Epithelial cell of esophagus (primary cell): Measurements from ENCODE around the gene MCUB.
"Not testable (repeated sequence)": the region's sequence is repeated elsewhere in the genome, so short reads cannot be mapped to it uniquely, and the experiment has no call there.

Source experiments
- DNase-seq: peaks from one replicate; pipeline ENCODE4 v3.0.0; 2010; ENCODE audit warnings: low read depth
- H3K4me3 ChIP-seq: 2 replicates; pipeline ENCODE4 v1.5.1; 2011; ENCODE audit warnings: mild to moderate bottlenecking, low read length, control low read depth
- TF ChIP-seq, protein P1 (sequence below): IDR thresholded peaks from 2 replicates; pipeline ENCODE4 v1.5.1; 2011; ENCODE audit warnings: low read depth, mild to moderate bottlenecking, low read length, control low read depth, inconsistent platforms; ENCODE audit not compliant: insufficient read depth; ENCODE audit errors: missing control alignments

Gene MCUB

DNA sequence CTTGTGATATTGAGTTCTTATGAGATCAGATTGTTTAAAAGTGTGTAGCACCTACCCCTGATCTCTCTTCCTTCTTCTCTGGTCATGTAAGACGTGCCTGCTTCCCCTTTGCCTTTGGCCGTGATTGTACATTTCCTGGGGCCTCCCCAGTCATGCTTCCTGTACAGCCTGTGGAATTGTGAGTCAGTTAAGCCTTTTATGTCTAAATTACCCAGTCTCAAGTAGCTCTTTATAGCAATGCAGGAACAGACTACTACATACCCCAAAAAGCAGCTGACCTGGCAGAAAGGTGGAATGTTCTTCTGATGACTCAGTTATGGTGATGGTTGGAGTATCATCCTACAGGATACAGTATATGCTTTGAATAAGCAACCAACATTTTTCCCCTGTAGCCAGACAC is 11.4 kb upstream of the MCUB start:
- DNase-seq = peak; percentile 89
- TF ChIP-seq, protein P1, sequence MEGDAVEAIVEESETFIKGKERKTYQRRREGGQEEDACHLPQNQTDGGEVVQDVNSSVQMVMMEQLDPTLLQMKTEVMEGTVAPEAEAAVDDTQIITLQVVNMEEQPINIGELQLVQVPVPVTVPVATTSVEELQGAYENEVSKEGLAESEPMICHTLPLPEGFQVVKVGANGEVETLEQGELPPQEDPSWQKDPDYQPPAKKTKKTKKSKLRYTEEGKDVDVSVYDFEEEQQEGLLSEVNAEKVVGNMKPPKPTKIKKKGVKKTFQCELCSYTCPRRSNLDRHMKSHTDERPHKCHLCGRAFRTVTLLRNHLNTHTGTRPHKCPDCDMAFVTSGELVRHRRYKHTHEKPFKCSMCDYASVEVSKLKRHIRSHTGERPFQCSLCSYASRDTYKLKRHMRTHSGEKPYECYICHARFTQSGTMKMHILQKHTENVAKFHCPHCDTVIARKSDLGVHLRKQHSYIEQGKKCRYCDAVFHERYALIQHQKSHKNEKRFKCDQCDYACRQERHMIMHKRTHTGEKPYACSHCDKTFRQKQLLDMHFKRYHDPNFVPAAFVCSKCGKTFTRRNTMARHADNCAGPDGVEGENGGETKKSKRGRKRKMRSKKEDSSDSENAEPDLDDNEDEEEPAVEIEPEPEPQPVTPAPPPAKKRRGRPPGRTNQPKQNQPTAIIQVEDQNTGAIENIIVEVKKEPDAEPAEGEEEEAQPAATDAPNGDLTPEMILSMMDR = no peak
- H3K4me3 ChIP-seq = no peak overlapping the region

DNA sequence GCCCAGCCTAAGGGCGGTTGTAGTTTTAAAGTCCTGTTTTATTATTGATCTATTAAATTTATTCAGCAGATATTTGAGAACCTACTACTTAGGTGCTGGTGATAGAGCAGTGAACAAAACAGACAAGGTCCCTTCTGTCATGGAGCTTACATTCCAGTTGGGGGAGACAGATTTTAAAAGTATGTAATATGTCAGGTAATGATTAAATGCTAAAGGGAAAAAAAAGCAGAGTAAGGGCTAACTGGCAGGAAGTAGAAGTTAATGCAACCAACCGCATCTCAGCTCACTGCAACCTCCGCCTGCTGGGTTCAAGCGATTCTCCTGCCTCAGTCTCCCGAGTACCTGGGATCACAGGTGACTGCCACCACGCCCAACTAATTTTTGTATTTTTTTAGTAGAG is 7.8 kb upstream of the MCUB start:
- TF ChIP-seq, protein P1 = no peak
- DNase-seq = no peak
- no peak overlapping the region for H3K4me3 ChIP-seq

DNA sequence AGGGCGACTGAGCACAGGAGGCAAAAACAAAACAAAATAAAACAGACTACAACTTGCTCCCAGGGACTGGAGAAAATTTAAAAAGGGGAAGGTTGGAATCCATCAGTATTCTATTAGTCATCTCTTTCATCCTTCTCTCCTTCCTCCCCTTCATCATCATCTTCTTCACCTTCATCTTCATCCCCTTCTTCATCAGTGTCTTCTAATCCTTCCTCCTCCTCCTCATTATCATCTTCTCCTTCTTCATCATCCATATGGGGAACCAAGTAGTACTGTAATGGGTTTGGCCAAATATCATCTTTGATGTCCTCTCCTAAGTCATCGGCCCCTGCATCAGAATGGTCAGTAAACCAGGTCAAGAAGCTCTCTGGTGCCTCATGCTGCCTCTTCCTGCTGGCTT is 6.9 kb upstream of the MCUB start:
- no peak overlapping the region for H3K4me3 ChIP-seq
- DNase-seq = no peak

DNA sequence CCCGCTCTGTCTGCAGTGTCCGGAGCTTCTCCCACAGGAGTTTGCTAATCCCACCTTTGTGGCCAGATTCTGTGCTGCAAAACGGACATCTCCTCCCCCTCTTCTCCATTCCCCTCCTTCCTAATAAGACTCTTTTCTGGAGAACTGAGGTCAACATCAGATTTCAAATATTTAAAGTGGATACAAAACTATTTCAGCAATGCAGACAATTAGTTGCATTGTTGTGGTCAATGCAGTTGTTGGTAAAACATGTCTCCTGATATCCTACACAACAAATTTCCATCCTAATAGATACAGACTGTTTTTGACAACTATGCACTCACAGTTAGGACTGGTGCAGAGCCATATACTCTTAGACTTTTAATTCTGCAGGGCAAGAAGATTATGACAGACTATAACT is 5.1 kb upstream of the MCUB start:
- H3K4me3 ChIP-seq = no peak overlapping the region
- DNase-seq = no peak
- TF ChIP-seq, protein P1 = no peak

More for the DNA sequence above, 6.9 kb upstream of the MCUB start:
- TF ChIP-seq, protein P1 = no peak

DNA sequence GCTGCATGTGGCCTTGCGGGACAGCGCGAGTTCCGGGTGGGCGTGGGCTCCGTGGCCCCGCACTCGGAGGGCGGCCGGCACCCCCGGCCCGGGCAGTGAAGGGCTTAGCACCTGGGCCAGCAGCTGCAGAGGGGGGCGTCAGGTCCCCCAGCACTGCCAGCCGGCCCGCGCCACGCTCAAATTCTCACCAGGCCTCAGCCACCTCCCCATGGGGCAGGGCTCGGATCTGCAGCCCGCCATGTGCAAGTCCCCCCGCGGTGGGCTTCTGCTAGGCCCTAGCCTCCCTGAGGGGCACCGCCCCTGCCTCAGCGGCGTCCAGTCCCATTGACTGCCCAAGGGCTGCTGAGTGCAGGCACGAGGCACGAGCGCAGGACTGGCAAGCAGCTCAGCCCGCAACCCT is 2.6 kb upstream of the MCUB start:
- no peak overlapping the region for H3K4me3 ChIP-seq
- no peak for DNase-seq
- TF ChIP-seq, protein P1 = no peak

DNA sequence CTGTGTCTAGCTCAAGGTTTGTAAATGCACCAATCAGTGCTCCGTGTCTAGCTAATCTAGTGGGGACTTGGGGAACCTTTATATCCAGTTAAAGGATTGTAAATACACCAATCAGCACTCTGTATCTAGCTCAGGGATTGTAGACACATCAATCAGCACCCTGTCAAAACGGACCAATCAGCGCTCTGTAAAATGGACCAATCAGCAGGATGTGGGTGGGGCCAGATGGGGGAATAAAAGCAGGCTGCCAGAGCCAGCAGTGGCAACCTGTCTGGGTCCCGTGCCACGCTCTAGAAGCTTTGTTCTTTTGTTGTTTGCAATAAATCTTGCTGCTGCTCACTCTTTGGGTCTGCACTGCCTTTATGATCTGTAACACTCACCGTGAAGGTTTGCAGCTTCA is 2.0 kb upstream of the MCUB start:
- H3K4me3 ChIP-seq, DNase-seq: not testable (repeated sequence)

DNA sequence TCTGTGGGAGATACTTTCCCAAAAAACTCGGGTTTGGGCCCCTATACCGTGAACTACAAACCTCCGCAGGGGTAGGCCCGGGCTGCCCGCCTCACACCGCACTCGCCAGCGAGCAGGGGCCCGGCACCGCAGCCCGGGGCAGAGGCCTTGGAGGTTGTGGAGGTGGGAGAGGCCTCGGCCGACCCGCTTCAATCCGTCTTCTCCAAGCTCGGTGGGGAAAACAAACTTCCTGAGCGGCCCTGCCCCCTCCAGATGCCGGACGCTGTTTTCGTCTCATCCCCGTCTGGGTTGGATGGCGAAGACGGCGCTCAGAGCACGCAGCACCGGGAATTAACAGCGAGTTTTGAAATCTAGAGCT is 442 bp upstream of the MCUB start:
- DNase-seq = no peak
- TF ChIP-seq, protein P1 = no peak
- peak overlapping the region; percentile 55 for H3K4me3 ChIP-seq
